ENCODE results near the gene NHS. TPM values are rescaled to one million over a fixed set of nuclear protein-coding genes. Genes with fewer than 3 reads are reported as not detected.

NHS gene
- total and polyA plus RNA-seq, 2 of the 13 experiments (the other 11 are each of a cell fraction or from before 2014, with no cell fraction given): 0.02 TPM; not detected in 1

- peak; percentile 57 for TF ChIP-seq FOXA3 (CRISPR knock-in tag; IDR thresholded peaks at IDR 0.05)
- peak; percentile 77 for TF ChIP-seq HHEX (CRISPR knock-in tag; IDR thresholded peaks at IDR 0.05)
- 0 out of 2 replicates have a peak, but pooled peaks have one; percentile 23 for TF ChIP-seq TCF7 (IDR thresholded peaks at IDR 0.05; ENCODE audit: low read depth)
- no peak for TF ChIP-seq NFKBIZ (CRISPR knock-in tag; IDR thresholded peaks at IDR 0.05)
- TF ChIP-seq, protein P1, sequence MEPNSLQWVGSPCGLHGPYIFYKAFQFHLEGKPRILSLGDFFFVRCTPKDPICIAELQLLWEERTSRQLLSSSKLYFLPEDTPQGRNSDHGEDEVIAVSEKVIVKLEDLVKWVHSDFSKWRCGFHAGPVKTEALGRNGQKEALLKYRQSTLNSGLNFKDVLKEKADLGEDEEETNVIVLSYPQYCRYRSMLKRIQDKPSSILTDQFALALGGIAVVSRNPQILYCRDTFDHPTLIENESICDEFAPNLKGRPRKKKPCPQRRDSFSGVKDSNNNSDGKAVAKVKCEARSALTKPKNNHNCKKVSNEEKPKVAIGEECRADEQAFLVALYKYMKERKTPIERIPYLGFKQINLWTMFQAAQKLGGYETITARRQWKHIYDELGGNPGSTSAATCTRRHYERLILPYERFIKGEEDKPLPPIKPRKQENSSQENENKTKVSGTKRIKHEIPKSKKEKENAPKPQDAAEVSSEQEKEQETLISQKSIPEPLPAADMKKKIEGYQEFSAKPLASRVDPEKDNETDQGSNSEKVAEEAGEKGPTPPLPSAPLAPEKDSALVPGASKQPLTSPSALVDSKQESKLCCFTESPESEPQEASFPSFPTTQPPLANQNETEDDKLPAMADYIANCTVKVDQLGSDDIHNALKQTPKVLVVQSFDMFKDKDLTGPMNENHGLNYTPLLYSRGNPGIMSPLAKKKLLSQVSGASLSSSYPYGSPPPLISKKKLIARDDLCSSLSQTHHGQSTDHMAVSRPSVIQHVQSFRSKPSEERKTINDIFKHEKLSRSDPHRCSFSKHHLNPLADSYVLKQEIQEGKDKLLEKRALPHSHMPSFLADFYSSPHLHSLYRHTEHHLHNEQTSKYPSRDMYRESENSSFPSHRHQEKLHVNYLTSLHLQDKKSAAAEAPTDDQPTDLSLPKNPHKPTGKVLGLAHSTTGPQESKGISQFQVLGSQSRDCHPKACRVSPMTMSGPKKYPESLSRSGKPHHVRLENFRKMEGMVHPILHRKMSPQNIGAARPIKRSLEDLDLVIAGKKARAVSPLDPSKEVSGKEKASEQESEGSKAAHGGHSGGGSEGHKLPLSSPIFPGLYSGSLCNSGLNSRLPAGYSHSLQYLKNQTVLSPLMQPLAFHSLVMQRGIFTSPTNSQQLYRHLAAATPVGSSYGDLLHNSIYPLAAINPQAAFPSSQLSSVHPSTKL (CRISPR knock-in tag; IDR thresholded peaks at IDR 0.05): 0 out of 2 replicates have a peak, but pooled peaks have one; percentile 20
- TF ChIP-seq FOXM1 (CRISPR knock-in tag; IDR thresholded peaks at IDR 0.05): no peak
- TF ChIP-seq, protein P2, sequence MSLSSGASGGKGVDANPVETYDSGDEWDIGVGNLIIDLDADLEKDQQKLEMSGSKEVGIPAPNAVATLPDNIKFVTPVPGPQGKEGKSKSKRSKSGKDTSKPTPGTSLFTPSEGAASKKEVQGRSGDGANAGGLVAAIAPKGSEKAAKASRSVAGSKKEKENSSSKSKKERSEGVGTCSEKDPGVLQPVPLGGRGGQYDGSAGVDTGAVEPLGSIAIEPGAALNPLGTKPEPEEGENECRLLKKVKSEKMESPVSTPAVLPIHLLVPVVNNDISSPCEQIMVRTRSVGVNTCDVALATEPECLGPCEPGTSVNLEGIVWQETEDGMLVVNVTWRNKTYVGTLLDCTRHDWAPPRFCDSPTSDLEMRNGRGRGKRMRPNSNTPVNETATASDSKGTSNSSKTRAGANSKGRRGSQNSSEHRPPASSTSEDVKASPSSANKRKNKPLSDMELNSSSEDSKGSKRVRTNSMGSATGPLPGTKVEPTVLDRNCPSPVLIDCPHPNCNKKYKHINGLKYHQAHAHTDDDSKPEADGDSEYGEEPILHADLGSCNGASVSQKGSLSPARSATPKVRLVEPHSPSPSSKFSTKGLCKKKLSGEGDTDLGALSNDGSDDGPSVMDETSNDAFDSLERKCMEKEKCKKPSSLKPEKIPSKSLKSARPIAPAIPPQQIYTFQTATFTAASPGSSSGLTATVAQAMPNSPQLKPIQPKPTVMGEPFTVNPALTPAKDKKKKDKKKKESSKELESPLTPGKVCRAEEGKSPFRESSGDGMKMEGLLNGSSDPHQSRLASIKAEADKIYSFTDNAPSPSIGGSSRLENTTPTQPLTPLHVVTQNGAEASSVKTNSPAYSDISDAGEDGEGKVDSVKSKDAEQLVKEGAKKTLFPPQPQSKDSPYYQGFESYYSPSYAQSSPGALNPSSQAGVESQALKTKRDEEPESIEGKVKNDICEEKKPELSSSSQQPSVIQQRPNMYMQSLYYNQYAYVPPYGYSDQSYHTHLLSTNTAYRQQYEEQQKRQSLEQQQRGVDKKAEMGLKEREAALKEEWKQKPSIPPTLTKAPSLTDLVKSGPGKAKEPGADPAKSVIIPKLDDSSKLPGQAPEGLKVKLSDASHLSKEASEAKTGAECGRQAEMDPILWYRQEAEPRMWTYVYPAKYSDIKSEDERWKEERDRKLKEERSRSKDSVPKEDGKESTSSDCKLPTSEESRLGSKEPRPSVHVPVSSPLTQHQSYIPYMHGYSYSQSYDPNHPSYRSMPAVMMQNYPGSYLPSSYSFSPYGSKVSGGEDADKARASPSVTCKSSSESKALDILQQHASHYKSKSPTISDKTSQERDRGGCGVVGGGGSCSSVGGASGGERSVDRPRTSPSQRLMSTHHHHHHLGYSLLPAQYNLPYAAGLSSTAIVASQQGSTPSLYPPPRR (CRISPR knock-in tag; IDR thresholded peaks at IDR 0.05; ENCODE audit: borderline replicate concordance): 0 out of 2 replicates have a peak, but pooled peaks have one; percentile 26
- ATAC-seq (no peak), FAIRE-seq (no peak), DNase-seq (ENCODE audit: low spot score) (peak; percentile 2)
- Histone ChIP-seq H3K4me1 (ENCODE audit: insufficient read depth, low read length) (no peaks in the 10 kb centered on the region), H3K9ac (ENCODE audit: insufficient read depth, low read depth, low read length) (no peak overlapping the region), H3K4me2 (ENCODE audit: low read depth, low read length) (no peak overlapping the region), H3K27ac (ENCODE audit: extremely low read length, insufficient read depth, low read length) (no peak overlapping the region), H3K27me3 (ENCODE audit: control insufficient read depth in 1 of 2, insufficient read depth in 2 of 2, low read length in 2 of 2) (no peaks in the 10 kb centered on the region; a peak in 1 of 5 replicates), H3K36me3 (replicated peaks in 1 of 2; ENCODE audit: control insufficient read depth in 1 of 2, insufficient read depth in 2 of 2, low read length in 2 of 2) (no peaks in the 10 kb centered on the region), H3K4me3 (replicated peaks in 1 of 3; ENCODE audit: insufficient read depth in 1 of 3, low read depth in 2 of 3, low read length in 3 of 3) (no peak overlapping the region), H3K9me3 (ENCODE audit: low read length) (no peaks in the 10 kb centered on the region), H4K20me1 (ENCODE audit: insufficient read depth, low read length) (no peaks in the 10 kb centered on the region), H2AFZ (ENCODE audit: low read length) (no peak overlapping the region), H3K79me2 (ENCODE audit: insufficient read depth, low read length) (no peaks in the 10 kb centered on the region)
- 0% methylated on average over 1 of the region's 2 CpGs for WGBS (ENCODE audit: low lambda C conversion rate)
- intact Hi-C loops (cut with micrococcal nuclease; ENCODE audit: unreplicated experiment): no loop called here
- CTCF ChIA-PET (ENCODE audit: low intra/inter-chr PET ratio, low total read pairs): no interaction called here
- POLR2A ChIA-PET: no interaction called here
- BruUV-seq (replicated peaks): no TSS peak
- in situ Hi-C loops (cut with HindIII; ENCODE audit: extremely low pct_ligation_motif_present, low pct_unique_long_range_greater_than_20kb): no loop called here
Measured at GRCh38 chrX:17495052-17495451, 120.1 kb downstream of the NHS start.
